Stimulated activated naive CD4-positive, alpha-beta T cell treated with Interleukin-2 at 50 U/mL for 16 hours (primary cell): ENCODE measurements around the gene RAB40C.

Source experiments
- DNase-seq: peaks from one replicate; lab custom pipeline; 2025; lab: John Stamatoyannopoulos, UW

RAB40C gene

DNA sequence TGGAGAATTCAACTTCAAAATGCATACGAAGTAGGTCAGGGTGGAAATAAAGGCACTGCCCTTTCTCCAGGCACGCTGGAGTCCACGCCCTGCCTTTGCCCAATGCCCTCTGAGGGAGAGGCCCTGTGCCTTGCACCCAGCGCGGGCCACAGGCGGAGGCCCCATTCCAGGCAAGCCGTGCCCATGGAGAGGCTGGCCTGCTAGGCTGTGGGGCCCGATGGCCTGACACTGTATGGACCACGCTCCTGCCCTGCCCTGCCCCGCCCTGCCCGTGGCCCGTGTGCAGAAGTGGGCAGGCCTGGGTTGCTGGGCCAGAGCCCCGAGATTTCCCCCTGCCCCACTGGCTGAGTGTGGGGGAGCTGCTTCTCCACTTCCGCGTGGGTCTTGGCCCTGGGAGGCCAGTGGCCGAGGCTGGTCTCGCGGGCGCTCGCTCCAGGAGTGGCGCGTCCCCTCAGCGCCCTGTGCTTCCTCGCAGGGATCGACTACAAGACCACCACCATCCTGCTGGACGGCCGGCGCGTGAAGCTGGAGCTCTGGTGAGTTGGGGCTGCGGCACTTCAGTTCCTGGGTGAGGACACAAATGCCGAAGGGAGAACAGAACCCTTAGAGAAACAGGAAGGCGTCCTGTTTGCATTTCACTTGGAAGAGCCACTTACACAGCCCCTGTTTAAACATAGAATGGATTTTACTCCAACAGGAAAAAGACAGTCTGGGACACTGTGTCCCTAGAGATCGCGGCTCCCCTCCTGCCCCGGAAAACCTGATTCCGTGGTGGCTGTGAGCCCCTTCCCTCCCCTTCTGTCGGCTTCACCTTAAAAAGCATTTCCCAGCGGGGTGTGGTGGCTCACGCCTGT lies 27.1 kb downstream of the RAB40C start:
- DNase-seq = no peak

GRCh38 chr16:617855-618254 lies 28.0 kb downstream of the RAB40C start:
- no peak for DNase-seq

GRCh38 chr16:619476-620100 lies 29.7 kb downstream of the RAB40C start:
- DNase-seq = no peak

- DNase-seq = no peak
Observed at GRCh38 chr16:620700-621525, 31.0 kb downstream of the RAB40C start.

DNA sequence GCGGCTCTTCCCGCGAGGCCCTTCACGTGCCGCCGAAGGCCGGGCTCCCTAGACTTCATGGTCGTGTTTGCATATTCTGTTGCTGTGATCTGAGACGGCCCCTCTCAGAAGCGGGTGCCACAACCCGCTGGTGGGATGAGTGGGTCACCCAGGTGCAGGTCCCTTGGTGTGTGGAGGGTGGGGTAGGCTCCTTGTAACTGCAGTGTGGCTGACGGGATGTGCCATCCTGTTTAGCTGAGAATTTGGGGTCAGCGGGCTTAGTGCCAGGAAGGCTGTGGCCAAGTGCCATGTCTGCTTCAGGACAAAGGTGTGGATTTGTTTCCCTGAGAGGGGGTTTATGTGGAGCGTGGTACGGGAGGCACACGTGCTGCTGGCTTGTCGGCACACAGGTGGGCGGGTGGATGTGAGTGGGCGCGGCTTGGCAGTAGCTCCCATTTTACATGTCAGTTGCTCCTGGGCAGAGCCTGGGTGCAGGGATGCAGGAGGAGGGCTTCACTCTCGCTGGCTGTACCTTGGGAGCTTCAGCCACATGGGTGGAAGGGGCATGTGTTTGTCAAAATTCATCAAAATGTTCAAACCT lies 31.8 kb downstream of the RAB40C start:
- DNase-seq = no peak

- DNase-seq = no peak
Observed at GRCh38 chr16:622920-623280, 33.0 kb downstream of the RAB40C start.

GRCh38 chr16:624526-625070 lies 34.7 kb downstream of the RAB40C start:
- no peak for DNase-seq

GRCh38 chr16:625117-625976 lies 35.5 kb downstream of the RAB40C start:
- no peak for DNase-seq

DNA sequence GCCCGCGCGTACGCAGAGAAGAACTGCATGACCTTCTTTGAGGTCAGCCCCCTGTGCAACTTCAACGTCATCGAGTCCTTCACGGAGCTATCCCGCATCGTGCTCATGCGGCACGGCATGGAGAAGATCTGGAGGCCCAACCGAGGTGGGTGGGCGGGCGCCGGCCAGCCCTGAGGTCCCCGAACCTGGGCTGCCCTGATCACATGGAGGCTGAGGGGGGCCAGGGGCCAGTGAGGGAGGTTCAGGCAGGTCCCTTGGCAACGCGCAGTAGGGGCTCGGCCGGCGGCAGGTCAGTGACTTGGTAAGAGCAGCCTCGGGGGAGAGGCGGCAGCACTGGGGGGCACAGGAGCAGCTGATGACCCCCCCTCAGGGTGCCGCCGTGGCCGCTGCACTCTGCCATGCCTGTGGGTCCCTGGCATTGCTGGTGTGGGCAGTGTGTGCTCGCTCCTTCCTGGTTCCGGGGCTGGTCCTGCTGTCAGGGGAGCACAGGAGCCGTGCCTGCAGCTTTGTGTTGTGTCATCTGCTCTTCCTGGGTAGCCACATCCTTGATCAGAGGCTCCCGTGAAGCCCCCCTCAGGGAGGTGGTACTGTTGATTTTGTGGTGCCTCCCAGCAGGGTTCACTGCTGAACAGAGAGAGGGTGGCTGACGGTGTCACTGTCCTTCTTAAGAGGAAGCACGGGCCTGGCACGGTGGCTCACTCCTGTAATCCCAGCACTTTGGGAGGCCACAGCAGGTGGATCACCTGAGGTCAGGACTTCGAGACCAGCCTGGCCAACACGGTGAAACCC lies 36.3 kb downstream of the RAB40C start:
- no peak for DNase-seq

DNA sequence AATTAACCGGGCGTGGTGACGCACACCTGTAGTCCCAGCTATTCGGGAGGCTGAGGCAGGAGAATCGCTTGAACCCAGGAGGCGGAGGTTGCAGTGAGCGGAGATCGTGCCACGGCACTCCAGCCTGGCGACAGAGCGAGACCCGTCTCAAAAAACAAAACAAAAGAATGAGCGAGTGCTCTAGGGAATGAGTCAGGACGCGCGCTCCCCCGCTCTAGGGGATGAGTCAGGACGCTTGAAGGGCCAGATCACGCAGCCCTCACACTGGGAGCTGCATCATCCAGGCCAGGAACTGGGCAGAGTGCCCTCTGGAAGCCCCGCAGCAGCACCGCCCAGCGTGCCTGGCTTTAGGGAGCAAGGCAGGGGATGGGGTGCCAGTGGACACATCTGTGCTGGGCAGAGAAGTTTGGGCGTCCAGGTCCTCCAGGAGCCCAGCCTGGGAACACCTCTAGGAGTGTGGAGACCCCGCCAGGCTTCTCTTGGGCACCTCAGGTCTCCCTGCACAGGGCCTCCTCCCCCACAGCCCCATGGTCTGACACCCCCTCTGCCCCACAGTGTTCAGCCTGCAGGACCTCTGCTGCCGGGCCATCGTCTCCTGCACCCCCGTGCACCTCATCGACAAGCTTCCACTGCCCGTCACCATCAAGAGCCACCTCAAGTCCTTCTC lies 37.1 kb downstream of the RAB40C start:
- DNase-seq = no peak

GRCh38 chr16:627454-628239 lies 37.8 kb downstream of the RAB40C start:
- no peak for DNase-seq

GRCh38 chr16:628321-629061 lies 38.6 kb downstream of the RAB40C start:
- no peak for DNase-seq

DNA sequence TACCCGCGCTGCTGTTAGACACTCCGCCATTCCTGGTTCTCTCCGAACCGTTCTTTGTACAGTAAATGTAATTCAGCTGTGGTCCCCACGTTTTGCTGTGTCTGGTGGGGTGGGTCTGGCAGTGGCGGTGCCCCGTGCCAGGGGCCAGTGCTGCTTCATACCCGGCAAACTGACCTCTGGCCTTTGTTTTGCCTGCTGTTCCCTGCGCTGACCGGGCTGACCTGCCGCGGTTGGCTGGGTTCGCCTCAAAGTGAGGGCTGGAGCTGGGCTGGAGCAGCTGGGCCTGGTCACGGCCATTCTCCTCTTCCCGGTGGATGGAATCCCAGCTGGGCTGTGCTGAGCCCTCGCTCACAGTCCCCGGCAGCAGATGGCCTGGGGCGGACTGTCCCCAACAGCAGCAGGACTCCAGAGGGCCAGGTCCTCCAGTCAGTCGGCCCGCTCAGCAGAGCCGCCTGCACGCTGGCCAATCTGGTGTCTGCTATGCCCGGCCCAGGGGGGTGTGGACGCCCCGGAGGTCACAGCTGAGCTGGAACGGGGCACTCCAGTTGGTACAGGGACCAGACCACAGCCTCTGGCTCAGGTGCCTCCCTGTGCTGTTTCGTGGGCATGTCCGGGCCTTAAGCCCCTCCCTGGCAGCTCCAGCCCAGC lies 39.4 kb downstream of the RAB40C start:
- no peak for DNase-seq

DNA sequence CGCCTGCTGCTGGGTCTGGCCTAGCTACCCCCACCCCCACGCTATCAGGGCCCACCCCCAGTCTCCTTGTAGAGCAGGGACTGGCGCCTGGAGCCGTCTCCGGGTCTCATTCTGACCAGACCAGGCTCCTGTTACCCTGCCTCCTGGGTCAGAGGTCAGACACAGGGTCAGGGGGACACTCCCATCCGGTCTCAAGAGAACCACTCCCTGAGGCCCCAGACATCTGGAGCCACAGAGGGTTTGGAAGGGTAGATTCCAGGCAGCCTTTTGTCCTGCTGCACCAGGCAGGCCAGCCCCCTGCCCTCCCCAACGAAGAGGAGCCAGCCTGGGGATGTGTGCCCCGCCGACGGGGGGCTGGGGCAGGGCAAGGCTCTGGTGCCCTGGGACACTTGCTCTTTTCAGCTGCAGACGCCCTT lies 40.0 kb downstream of the RAB40C start:
- no peak for DNase-seq

- DNase-seq = no peak
Observed at GRCh38 chr16:630249-630814, 40.5 kb downstream of the RAB40C start.

GRCh38 chr16:630815-631405 lies 41.0 kb downstream of the RAB40C start, which contains the start of gene WFIKKN1:
TSS of gene WFIKKN1 (plus strand) at chr16:630985. CDS start at chr16:631254, 269 bp downstream.
- no peak for DNase-seq
